ENCODE data around the gene PGLYRP2. TPM values are rescaled to one million over a fixed set of nuclear protein-coding genes. Genes with fewer than 3 reads are reported as not detected.
A peak's percentile ranks its signal among the peaks of the same experiment; 100 is the strongest.
"Not testable (repeated sequence)": the region's sequence is repeated elsewhere in the genome, so short reads cannot be mapped to it uniquely, and the experiment has no call there.

PGLYRP2 gene
- total RNA-seq, 2 experiments from 2014 or later, result 0.08 TPM; not detected in 1

- CTCF ChIA-PET, result interaction anchor here (1.1 kb wide), 1 partner anchor 80 kb away, joined by 3 read pairs; no protein-coding TSS in a partner anchor
- Mint-ChIP-seq H3K27ac (no peak overlapping the region), H3K9me3 (no peaks in the 10 kb centered on the region), H3K27me3 (no peaks in the 10 kb centered on the region), H3K4me3 (no peak overlapping the region), H3K36me3 (ENCODE audit: low read depth) (peaks cover 3% of the 10 kb centered on the region), H3K4me1 (peaks cover 43% of the 10 kb centered on the region)
- POLR2A ChIA-PET, result no interaction called here
- DNase-seq, result no peak
These were observed 3.7 kb downstream of the PGLYRP2 start for GRCh38 chr19:15475611-15476010.

GRCh38 chr19:15475169-15475568 is 4.1 kb downstream of the PGLYRP2 start:
- Mint-ChIP-seq H3K27me3 (peaks cover under 1% of the 10 kb centered on the region), H3K9me3 (no peaks in the 10 kb centered on the region), H3K4me3 (no peak overlapping the region), H3K36me3 (ENCODE audit: low read depth) (peaks cover 3% of the 10 kb centered on the region), H3K27ac (no peak overlapping the region), H3K4me1 (peaks cover 43% of the 10 kb centered on the region)
- CTCF ChIA-PET, result interaction anchor here (1.1 kb wide), 1 partner anchor 80 kb away, joined by 3 read pairs; no protein-coding TSS in a partner anchor
- POLR2A ChIA-PET, result interaction anchor here (0.7 kb wide), 1 partner anchor 12 kb away, joined by 4 read pairs; no protein-coding TSS in a partner anchor
- DNase-seq, result no peak

- H3K9me3 Mint-ChIP-seq; POLR2A ChIA-PET; CTCF ChIA-PET; H3K4me3 Mint-ChIP-seq; H3K36me3 Mint-ChIP-seq (ENCODE audit: low read depth); DNase-seq: not testable (repeated sequence)
- Mint-ChIP-seq H3K27me3 (peaks cover 11% of the 10 kb centered on the region), H3K4me1 (peaks cover 43% of the 10 kb centered on the region), H3K27ac (peak overlapping the region; percentile 2)
These were observed 5.5 kb downstream of the PGLYRP2 start for GRCh38 chr19:15473821-15474220.

GRCh38 chr19:15471639-15472101 is 7.6 kb downstream of the PGLYRP2 start:
- Mint-ChIP-seq H3K4me3 (no peak overlapping the region), H3K9me3 (no peaks in the 10 kb centered on the region), H3K4me1 (peaks cover 48% of the 10 kb centered on the region), H3K36me3 (ENCODE audit: low read depth) (peaks cover under 1% of the 10 kb centered on the region), H3K27ac (no peak overlapping the region), H3K27me3 (peaks cover 14% of the 10 kb centered on the region)
- POLR2A ChIA-PET, result no interaction called here
- CTCF ChIA-PET, result interaction anchor here (1.3 kb wide), 1 partner anchor 9 kb away, joined by 3 read pairs; no protein-coding TSS in a partner anchor
- DNase-seq, result no peak

- CTCF ChIA-PET, result interaction anchor here (0.6 to 1.1 kb wide), 2 partner anchors 15 to 60 kb away, joined by 3 read pairs; no protein-coding TSS in a partner anchor
- peak overlapping the region; percentile 50 for H3K27ac Mint-ChIP-seq
- no peaks in the 10 kb centered on the region for H3K9me3 Mint-ChIP-seq
- peaks cover 58% of the 10 kb centered on the region for H3K4me1 Mint-ChIP-seq
- POLR2A ChIA-PET, result no interaction called here
- H3K4me3 Mint-ChIP-seq, result peak overlapping the region; percentile 67
- DNase-seq, result no peak
- H3K27me3 Mint-ChIP-seq, result peaks cover 14% of the 10 kb centered on the region
- no peaks in the 10 kb centered on the region for H3K36me3 Mint-ChIP-seq (ENCODE audit: low read depth)
These were observed 9.6 kb downstream of the PGLYRP2 start for GRCh38 chr19:15469513-15470297.

GRCh38 chr19:15468675-15469512 is 10.4 kb downstream of the PGLYRP2 start:
- H3K4me1 Mint-ChIP-seq, result peaks cover 62% of the 10 kb centered on the region
- H3K27me3 Mint-ChIP-seq, result peaks cover 14% of the 10 kb centered on the region
- peak overlapping the region; percentile 7 for H3K27ac Mint-ChIP-seq
- H3K36me3 Mint-ChIP-seq (ENCODE audit: low read depth), result no peaks in the 10 kb centered on the region
- peak overlapping the region; percentile 27 for H3K4me3 Mint-ChIP-seq
- CTCF ChIA-PET, result interaction anchor here (0.9 to 4.5 kb wide), 4 partner anchors 11 to 49 kb away, joined by 3 to 25 read pairs (median 11); partner anchors contain the start of genes AKAP8L and PGLYRP2
- POLR2A ChIA-PET, result no interaction called here
- DNase-seq, result no peak
- H3K9me3 Mint-ChIP-seq, result no peaks in the 10 kb centered on the region

GRCh38 chr19:15467734-15468214 is 11.5 kb downstream of the PGLYRP2 start:
- Mint-ChIP-seq H3K4me1 (peaks cover 58% of the 10 kb centered on the region), H3K4me3 (peak overlapping the region; percentile 23), H3K36me3 (ENCODE audit: low read depth) (peaks cover 6% of the 10 kb centered on the region), H3K9me3 (no peaks in the 10 kb centered on the region), H3K27me3 (peaks cover 14% of the 10 kb centered on the region), H3K27ac (peak overlapping the region; percentile 92)
- no peak for DNase-seq
- ChIA-PET CTCF (interaction anchor here (0.6 to 4.5 kb wide), 12 partner anchors 11 to 1438 kb away, joined by 3 to 25 read pairs (median 5); partner anchors contain the start of genes AKAP8L, CYP4F22 and PGLYRP2), POLR2A (interaction anchor here (1.0 to 1.4 kb wide), 2 partner anchors 49 to 88 kb away, joined by 3 to 5 read pairs; partner anchors contain the start of gene AKAP8L)

GRCh38 chr19:15466851-15467733 is 12.2 kb downstream of the PGLYRP2 start:
- Mint-ChIP-seq H3K4me3 (peak overlapping the region; percentile 49), H3K4me1 (peaks cover 62% of the 10 kb centered on the region), H3K9me3 (no peaks in the 10 kb centered on the region), H3K27ac (peak overlapping the region; percentile 92), H3K27me3 (peaks cover 14% of the 10 kb centered on the region), H3K36me3 (ENCODE audit: low read depth) (peaks cover 11% of the 10 kb centered on the region)
- peak; percentile 76 for DNase-seq
- POLR2A ChIA-PET, result interaction anchor here (0.6 to 1.4 kb wide), 4 partner anchors 14 to 89 kb away, joined by 3 to 6 read pairs (median 5); partner anchors contain the start of gene AKAP8L
- CTCF ChIA-PET, result interaction anchor here (0.6 to 4.5 kb wide), 11 partner anchors 11 to 1438 kb away, joined by 3 to 25 read pairs (median 5); partner anchors contain the start of genes AKAP8L and PGLYRP2

- ChIA-PET POLR2A (interaction anchor here (0.7 to 1.1 kb wide), 2 partner anchors 29 to 87 kb away, joined by 3 to 5 read pairs; no protein-coding TSS in a partner anchor), CTCF (interaction anchor here (1.9 to 4.5 kb wide), 2 partner anchors 9 to 12 kb away, joined by 16 to 25 read pairs; no protein-coding TSS in a partner anchor)
- H3K9me3 Mint-ChIP-seq, result no peaks in the 10 kb centered on the region
- peak; percentile 72 for DNase-seq
- H3K27me3 Mint-ChIP-seq, result peaks cover 10% of the 10 kb centered on the region
- peak within 1 kb of the TSS; percentile 94 for H3K4me3 Mint-ChIP-seq
- H3K36me3 Mint-ChIP-seq (ENCODE audit: low read depth), result peaks cover 30% of the 10 kb centered on the region
- H3K4me1 Mint-ChIP-seq, result peaks cover 66% of the 10 kb centered on the region
- peak within 1 kb of the TSS; percentile 91 for H3K27ac Mint-ChIP-seq
These were observed 14.6 kb downstream of the PGLYRP2 start, which contains the start of gene RASAL3 for GRCh38 chr19:15464394-15465385. Gene RASAL3 (minus strand): TSS chr19:15464544. CDS start chr19:15464358, 186 bp downstream.

GRCh38 chr19:15463861-15464371 is 15.4 kb downstream of the PGLYRP2 start:
- CTCF ChIA-PET, result interaction anchor here (1.0 to 1.9 kb wide), 8 partner anchors 9 to 92 kb away, joined by 3 to 16 read pairs (median 6); partner anchors contain the start of genes AKAP8, AKAP8L and WIZ
- peak overlapping the region; percentile 94 for H3K4me3 Mint-ChIP-seq
- peak overlapping the region; percentile 91 for H3K27ac Mint-ChIP-seq
- POLR2A ChIA-PET, result interaction anchor here (0.6 to 1.1 kb wide), 8 partner anchors 10 to 1941 kb away, joined by 3 to 5 read pairs (median 4); partner anchors contain the start of genes AKAP8L and BST2
- H3K4me1 Mint-ChIP-seq, result peaks cover 63% of the 10 kb centered on the region
- H3K36me3 Mint-ChIP-seq (ENCODE audit: low read depth), result peaks cover 34% of the 10 kb centered on the region
- no peaks in the 10 kb centered on the region for H3K9me3 Mint-ChIP-seq
- H3K27me3 Mint-ChIP-seq, result peaks cover 4% of the 10 kb centered on the region
- peak; percentile 88 for DNase-seq

Measured in activated CD4-positive, alpha-beta T cell treated with anti-CD3 and anti-CD28 coated beads, Interleukin-2, amount 10 ng/mL, durations not matched to agents 7 days and 5 days (primary cell).